ENCODE data around the gene WNT10A. TPM values are rescaled to one million over a fixed set of nuclear protein-coding genes. Genes with fewer than 3 reads are reported as not detected.

Gene WNT10A
- total RNA-seq, 1 donor = 1.1 TPM

DNA sequence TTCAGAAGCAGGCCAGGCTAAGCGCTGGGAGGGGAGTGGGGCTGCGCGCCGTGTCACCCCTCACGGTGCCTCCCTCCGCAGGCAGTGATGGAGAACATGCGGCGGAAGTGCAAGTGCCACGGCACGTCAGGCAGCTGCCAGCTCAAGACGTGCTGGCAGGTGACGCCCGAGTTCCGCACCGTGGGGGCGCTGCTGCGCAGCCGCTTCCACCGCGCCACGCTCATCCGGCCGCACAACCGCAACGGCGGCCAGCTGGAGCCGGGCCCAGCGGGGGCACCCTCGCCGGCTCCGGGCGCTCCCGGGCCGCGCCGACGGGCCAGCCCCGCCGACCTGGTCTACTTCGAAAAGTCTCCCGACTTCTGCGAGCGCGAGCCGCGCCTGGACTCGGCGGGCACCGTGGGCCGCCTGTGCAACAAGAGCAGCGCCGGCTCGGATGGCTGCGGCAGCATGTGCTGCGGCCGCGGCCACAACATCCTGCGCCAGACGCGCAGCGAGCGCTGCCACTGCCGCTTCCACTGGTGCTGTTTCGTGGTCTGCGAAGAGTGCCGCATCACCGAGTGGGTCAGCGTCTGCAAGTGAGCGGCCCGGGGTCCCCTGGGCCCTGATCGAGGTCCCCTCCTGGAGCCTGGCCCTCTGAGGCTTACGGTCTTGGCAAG is 12.2 kb downstream of the WNT10A start:
- DNase-seq (ENCODE audit: low read depth in 2 of 3, low spot score in 2 of 3) = peak; percentile 92 to 95 (median 93)

DNA sequence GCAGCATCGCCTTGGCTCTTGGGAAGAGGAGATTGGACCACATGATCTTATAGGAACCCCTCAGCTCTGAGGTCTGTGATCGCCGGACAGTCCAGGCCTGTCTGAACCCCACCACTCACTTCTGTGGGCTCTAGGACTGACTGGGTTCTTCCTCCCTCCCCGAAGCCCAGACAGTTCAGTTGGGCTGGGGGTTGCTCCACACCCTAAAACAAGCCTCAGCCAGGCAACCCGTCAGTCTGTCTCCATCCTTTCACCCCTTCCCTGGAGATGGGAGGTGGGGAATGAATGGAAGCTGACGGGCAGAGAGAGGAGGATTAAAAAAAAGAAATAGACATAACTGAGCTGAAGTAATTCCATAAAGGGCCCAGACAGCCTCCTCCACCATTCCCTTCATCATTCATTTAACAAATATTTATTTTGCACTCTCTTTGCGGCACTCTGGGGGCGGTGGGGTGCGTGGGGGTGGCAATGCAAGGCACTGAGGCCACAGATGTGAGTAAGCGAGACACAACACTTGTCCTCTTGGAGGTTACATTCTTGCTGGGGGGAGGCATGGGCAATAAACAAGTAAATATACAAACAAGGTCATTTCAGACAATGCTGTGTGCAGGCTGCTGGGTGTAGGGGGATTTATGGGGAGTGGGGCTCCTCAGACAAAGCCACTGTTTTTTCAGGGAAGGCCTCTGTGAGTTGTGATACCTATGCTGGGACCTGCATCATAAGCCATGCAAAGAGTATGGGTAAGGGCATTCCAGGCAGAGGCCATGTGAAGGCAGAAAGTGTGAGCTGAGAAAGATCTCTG is 12.9 kb downstream of the WNT10A start:
- no peak for DNase-seq (ENCODE audit: low read depth in 2 of 3, low spot score in 2 of 3)

DNA sequence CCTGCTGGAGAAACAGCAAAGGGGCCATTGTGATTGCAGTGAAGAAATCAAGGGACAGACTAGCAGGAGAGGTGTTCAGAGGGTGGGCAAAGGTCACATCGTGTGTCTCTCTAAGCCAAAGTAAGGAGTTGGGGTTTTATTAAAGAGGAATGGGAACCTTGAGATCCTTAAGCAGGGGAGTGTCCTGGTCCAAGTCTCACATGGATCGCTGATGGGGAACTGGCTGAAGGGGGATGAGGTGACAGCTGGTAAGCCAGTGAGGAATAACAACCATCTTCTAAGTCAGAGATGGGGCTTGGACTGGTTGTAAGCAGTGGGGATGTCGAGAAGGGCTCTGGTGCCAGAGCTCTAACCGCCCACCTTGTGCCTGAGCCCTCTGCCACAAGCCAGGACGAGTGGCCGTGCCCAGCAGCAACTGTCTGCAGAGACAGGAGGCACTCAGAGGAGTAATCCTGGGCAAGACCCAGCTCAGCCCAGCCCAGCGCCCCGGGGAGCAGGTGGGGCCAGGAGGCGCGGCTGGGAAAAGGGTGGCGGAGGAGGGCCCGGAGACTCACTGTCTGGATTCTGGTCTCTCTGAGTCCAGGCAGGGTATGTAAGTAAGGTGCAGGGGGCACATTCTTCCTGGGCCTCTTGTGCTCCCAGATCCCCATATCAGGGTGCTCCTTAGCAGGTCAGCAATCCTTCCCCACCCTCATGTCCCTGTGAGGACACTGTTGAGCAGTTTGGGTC is 13.7 kb downstream of the WNT10A start:
- DNase-seq (ENCODE audit: low read depth in 2 of 3, low spot score in 2 of 3) = no peak

DNA sequence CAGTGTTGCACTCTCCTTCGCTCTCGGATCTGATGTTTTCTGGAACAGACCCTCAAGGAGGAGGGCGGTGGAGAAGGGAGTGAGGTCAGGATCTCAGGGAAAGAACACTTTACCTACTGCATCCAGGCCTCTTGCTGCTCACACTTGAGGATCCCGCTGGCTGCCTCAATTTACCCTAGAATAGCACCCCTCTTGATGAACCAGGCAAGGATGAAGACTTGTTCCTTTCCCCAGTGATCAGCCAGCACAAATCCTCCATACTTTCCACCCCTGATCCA is 14.2 kb downstream of the WNT10A start:
- DNase-seq (ENCODE audit: low read depth in 2 of 3, low spot score in 2 of 3) = no peak

DNA sequence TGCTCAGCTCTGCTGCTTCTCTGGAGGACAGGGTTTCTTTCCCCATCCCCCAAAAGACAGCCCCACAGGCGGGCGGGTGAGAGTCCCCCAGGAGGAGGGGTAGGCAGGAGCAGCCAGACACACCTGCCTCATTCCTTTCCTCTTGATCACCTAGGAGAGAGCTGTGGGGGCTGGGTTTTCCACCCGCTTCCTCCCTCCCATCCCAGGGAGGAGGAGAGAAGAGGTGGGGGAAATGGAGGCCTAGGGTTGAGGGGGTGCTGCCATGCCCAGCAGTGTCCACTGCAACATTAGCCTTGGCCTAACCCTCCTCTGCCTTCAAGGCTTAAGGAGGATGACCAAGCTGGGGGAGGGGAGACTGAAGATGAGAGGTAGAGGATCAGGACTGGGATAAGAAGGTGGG is 14.7 kb downstream of the WNT10A start:
- DNase-seq (ENCODE audit: low read depth in 2 of 3, low spot score in 2 of 3) = no peak

DNA sequence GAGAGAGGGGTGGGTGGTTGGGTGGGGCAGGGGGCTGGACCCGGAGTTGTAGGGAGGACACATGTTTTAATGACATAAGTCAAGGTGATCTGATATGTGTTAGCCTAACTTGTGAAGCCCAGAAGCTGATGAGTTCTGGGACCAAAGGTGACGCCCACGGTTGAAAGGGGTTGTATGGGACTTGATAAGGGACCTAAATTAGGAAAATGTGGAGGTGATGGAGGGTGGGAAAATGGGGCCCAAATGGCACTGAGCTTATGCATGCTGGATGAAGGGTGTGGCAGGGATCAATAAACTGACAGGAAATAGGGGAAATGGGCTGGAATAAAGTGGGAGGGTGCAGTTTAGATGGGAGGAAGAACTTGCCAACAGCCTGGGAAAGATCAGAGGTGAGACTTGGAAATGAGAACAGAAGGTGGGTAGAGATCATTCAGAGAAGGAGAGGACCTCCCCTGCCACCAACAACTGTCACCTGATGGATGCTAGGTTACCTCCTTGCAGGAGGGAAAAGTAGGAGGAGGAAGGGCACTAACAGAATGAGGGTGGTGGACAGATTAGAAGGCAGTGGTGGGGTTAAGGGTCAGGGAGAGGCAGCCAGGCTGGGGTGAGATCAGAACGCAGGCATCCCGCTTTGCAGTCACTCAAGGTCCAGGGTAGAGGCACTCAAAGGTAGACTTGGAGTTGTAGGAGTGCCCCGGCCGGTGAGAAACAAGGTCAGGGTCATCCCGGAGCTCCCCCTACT is 15.3 kb downstream of the WNT10A start:
- DNase-seq (ENCODE audit: low read depth in 2 of 3, low spot score in 2 of 3) = no peak

DNA sequence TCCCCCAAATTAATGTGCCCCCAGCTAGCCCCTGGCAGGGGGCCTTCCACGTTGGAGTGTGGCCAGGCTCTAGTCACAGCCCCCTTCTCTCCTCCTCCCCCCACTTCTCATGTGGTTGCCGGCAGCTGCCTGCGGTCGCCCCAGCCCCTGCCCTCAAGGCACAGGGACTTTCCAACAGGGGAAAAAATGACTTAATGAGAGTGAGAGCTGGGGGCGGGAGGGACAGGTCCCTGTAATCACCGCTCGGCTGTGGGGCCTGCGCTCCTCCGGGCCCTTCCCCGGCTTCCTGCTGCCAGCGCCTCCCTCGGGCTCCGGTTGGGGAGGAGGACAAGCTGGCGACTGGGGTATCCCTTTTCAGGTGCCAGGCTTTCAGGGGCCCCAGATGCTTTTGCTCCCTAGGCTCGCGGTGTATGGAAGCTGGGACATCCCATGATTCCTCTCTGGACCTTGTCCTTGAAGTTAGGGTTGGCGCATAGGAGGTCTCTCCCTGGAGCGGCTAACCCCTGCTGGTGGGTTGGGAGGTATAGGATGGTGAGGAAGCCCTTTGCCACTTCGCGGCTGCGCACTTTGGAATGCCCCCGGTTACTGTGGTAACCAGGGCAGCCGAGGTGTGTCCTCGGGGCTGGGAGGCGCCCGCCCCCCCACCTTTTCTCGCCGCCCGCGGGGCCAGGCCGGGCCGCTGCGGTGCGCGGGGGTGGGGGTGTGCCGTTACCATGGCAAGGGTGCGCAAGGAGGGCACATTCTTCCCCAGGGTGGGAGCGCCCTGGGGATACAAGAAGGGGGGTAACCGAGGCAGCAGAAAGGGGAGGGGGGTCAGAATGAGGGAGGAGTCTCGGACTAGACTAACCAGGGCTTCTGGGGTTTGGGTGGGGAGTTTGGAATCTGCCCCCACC is 16.1 kb downstream of the WNT10A start:
- DNase-seq (ENCODE audit: low read depth in 2 of 3, low spot score in 2 of 3) = peak; percentile 72 to 97 (median 95)

DNA sequence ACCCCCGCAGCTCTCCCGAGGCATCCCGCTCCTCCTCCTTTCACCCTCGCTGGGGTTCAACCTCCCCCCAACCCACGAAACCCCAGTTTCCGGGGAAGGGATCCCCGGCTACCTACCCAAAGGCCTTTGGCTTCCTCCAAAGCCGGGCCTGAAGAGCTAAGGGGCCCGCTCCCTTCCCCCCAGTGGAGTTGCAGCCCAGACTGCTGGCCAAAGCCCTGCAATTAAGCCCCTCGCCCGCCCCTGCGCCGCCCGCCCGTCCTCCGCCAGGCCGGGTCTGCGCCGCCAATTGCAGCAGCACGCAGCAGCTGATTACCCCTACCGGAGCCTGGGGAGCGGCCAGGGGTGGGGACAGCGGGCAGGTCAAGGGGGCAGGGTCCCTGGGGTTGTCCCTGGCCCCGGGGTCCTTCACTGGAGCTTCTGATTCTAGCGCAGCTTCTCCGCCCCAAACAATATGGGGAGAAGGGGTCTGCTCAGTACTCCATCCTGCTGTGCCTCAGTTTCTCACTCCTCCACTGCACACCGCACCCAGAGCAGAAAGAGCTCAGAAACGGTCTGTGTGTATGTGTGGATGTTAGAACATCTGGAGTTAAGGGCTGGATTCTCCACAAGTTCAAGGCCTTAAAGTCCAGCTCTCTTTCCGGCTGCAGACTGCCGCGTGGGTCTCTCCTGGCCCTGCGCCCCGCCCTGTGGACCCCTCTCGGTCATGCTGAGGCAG is 16.9 kb downstream of the WNT10A start:
- DNase-seq (ENCODE audit: low read depth in 2 of 3, low spot score in 2 of 3) = no peak

DNA sequence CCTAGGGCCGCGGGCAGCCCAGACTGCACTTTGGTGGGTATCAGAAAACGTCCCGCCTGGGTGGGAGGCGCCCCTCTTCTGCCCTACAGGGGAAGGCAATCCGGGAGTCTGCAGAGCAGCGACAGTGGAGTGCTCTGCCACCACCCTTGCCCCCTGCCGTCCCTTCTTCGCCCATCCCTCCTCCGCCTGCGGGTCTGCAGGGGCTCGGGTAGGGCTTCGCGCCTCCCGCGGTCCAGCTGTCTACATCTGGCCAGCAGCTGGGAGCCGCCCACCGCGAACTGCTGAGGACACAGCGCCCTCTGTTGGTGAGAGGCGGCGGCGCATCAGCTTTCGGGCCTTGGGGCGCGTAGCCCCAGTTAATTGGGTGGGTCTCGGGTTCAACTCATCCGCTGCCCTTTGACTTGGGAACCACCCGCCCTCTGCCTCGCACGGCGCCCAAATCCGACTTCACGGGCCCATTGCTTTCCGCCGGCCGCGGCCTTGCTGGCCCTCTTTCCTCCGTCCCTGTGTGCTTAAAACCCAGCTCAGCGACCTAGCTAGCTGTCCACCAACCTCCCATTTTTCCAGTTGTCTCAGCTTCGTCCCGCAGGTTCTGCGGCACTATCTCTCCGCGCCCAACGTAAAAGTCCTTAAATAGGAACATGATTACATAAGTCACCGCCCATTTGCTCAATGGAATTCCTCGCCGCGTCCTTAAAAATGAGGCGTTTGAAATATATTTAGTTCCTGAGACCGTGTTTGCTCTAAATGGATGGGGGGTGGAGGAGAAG is 17.6 kb downstream of the WNT10A start:
- DNase-seq (ENCODE audit: low read depth in 2 of 3, low spot score in 2 of 3) = peak in 2 of 3 donors; percentile 59 to 67

DNA sequence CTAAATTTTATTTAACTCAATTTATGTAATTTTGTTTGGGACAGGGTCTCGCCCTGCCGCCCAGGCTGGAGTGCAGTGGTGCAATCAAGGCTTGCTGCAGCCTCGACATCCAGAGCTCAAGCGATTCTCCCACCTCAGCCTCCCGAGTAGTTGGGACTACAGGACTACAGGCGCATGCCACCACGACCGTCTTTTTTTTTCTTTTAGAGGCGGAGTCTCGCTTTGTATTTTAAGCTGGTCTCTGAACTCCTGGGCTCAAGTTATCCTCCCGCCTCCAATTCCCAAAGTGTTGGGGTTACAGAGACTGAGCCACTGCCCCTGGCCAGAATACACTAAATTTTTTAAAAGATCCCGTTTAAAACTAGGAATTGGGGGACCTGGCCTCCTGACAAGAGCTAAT is 18.5 kb downstream of the WNT10A start:
- no peak for DNase-seq (ENCODE audit: low read depth in 2 of 3, low spot score in 2 of 3)

DNA sequence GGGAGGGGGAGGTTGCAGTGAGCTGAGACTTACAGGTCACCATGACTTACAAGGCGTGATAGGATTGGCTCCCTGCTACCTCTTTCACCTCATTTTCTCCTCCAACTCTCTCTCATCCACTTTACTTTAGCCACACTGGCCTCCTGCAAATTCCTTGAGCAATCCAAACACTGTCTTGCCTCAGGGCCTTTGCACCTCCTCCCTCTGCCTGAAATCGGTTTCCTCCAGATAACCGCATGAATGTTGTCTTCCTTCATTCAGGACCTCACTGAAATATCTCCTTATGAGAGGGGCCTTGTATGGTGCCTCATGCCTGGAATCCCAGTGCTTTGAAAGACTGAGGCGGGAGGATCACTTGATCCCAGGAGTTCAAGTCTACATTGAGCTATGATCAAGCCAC is 21.8 kb downstream of the WNT10A start:
- DNase-seq (ENCODE audit: low read depth in 2 of 3, low spot score in 2 of 3) = no peak

DNA sequence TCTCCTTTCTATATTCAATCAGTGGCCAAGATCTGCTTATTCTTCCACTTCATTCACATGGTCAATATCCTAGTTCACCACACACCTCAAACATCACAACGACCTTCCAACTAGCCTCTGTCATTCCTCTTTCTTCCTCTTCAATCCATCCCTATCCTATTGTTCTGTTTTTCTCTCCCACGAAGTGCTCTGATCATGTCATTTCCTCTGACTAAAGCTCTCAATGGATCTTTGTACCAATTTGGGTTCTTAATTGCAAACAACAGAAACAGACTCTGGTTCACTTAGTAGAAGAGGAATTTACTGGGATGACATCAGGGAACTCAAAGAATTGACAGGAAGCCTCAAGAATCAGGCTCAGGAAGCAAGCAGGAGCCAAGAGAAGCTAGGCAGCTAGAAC is 23.5 kb downstream of the WNT10A start:
- no peak for DNase-seq (ENCODE audit: low read depth in 2 of 3, low spot score in 2 of 3)

DNA sequence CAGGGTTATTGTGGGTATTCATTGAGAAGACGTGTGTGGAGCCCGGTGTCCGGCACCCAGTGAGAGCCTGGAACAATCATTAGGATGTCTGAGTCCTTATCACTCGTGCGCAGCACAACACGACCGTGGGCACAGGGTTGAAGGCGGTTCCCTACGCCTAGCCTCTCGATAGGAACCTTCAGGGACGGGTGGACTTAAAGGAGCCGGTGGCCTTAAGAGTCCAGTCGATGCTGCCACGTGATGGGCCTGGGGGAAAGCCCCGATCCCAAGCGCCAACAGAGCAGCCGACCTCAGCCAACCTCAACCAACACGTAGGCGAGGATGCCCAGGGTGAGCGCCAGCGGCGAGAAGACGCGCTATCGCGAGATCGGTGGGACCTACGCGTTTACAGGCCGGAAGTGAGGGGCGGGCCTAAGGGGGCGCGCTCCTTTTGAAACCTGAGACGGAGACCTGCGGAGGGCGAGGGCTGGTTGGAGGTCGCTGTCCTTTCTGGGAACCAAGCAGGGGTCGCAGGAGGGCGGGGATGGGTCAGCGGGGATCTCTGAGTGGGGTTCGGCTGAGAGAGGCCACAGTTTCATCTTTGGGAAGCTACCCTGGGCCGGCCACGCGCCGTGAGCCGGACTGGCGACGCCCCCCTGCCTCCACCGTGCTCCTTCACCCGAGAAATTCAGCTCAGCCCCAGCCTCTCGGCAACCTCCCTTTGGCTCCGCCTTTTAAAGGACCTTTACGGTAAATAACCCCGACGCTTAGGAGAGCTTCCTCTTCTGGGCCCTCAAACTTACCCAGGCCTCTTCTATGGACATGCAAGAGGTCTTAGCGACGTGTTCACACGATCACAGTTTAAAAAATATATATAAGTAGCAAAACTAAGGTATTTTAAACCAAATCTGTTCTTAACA is 28.3 kb downstream of the WNT10A start:
- DNase-seq (ENCODE audit: low read depth in 2 of 3, low spot score in 2 of 3) = peak; percentile 74 to 94 (median 88)

DNA sequence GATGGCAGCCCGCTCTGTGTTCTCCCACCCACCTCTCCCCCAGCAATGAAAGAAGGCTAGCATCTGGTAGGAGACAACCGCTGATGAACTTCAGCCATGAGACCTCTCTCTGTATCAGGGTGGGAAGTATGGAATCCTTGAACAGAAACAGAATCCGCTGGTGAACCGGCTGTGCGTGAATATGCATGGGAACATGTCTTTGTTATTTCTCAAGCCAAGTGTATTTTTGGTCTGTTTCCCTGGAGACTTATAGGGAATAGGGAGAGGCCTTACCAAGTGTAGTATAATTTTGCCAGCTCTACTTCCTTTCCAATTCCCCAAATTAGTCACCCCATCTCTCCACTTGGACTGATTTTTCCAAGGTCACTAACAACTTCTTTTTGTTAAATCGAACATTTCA is 30.1 kb downstream of the WNT10A start:
- DNase-seq (ENCODE audit: low read depth in 2 of 3, low spot score in 2 of 3) = no peak

DNA sequence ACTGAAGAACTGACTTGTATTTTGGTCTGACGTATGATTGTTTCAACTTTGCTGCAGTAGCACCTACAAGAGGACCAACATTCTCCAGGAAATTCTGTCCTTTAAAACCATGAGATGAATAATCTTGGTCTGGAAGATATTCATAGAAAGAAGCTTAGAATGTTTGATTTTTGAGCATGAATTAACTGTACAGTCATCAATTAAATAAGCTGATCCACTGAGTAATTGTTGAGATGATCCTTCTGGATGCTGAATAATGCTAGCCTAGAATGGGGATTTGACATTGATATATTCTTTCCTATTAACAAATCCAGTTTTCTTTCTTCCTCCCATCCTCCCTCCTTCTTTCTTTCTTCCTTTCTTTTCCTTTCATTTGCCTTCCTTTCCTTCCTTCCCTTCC is 39.9 kb downstream of the WNT10A start:
- no peak for DNase-seq (ENCODE audit: low read depth in 2 of 3, low spot score in 2 of 3)

DNA sequence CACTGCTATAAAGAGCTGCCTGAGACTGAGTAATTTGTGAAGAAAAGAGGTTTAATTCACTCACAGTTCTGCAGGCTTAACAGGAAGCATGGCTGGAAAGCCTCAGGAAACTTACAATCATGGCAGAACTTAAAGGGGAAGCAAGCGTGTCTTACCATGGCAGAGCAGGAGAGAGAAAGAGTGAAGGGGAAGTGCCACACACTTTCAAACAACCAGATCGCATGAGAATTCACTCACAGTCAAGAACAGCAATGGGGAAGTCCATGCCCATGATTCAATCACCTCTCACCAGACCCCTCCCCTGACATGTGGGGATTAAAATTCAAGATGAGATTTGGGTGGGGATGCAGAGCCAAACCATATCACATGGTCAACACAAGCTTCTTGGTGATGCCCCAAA is 44.1 kb downstream of the WNT10A start:
- DNase-seq (ENCODE audit: low read depth in 2 of 3, low spot score in 2 of 3) = peak in 1 of 3 donors; percentile 7

DNA sequence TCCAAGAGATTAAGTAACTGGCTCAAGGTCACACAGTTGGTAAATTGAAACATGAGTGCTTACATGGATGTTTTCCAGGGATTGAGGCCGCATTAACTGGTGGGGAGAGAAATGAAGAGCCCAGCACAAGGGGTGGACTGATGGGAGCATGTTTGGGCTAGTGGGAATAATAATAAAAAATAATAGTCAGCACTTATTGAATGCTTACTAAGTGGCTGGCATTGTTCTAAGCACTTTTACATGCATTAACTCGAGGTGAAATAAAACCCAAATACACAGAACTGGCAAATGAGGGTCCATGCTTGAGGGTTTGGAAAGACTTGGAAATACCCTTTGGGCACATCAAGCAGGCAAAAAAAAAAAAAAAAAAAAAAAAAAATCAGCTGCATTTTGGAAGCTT is 44.8 kb downstream of the WNT10A start:
- DNase-seq (ENCODE audit: low read depth in 2 of 3, low spot score in 2 of 3) = no peak

DNA sequence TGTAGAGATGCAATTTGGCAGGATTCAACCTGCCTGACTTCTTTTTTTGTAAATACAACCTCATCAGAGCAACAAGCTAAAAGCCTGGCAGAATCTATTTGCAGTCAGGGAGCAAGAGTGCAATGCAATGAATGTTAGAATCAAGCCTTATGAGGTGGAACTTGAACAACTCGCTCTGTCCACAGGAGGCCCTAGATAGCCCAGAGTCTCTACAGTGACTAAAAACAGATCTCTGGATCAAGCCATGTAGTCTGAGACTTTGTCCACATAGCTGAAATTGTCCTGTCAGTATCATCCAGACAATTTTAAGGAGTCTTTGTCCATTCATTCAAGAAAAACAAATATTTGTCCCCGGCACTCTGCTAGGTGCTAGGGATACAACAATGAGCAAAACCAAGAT is 46.8 kb downstream of the WNT10A start:
- DNase-seq (ENCODE audit: low read depth in 2 of 3, low spot score in 2 of 3) = no peak

Data from hematopoietic multipotent progenitor cell (in vitro differentiated cells).